Endodermal cell (in vitro differentiated cells): ENCODE results near the gene CDC45. TPM values are rescaled to one million over a fixed set of nuclear protein-coding genes. Genes with fewer than 3 reads are reported as not detected.

Experiments used
- DNase-seq: peaks from one replicate; pipeline ENCODE4 v3.0.0-alpha.2; 2017
- H3K27ac ChIP-seq: 2 replicates; pipeline ENCODE4 v1.5.1; 2013; ENCODE audit warnings: mild to moderate bottlenecking, low read depth, low read length, moderate library complexity
- H3K27me3 ChIP-seq: 2 replicates; pipeline ENCODE4 v1.6.1; 2013; ENCODE audit warnings: mild to moderate bottlenecking, low read length, moderate library complexity; ENCODE audit not compliant: insufficient read depth, control insufficient read depth, poor library complexity, severe bottlenecking
- H3K36me3 ChIP-seq: 2 replicates; pipeline ENCODE4 v1.7.0; 2013; ENCODE audit warnings: mild to moderate bottlenecking, low read length, moderate library complexity; ENCODE audit not compliant: control insufficient read depth, insufficient read depth
- H3K4me1 ChIP-seq: one replicate; pipeline ENCODE4 v1.7.0; 2013; ENCODE audit warnings: low read length; ENCODE audit not compliant: control insufficient read depth, insufficient read depth
- H3K4me3 ChIP-seq: 2 replicates; pipeline ENCODE4 v1.5.1; 2013; ENCODE audit warnings: mild to moderate bottlenecking, low read length, moderate library complexity
- H3K9ac ChIP-seq: 2 replicates; pipeline ENCODE4 v1.6.1; 2013; ENCODE audit warnings: mild to moderate bottlenecking, low read length, moderate library complexity; ENCODE audit not compliant: poor library complexity, severe bottlenecking; ENCODE audit errors: extremely low read depth
- H3K9me3 ChIP-seq: 2 replicates; pipeline ENCODE4 v1.6.1; 2013; ENCODE audit warnings: mild to moderate bottlenecking, low read length, moderate library complexity; ENCODE audit not compliant: control insufficient read depth
- H3K27ac Mint-ChIP-seq: 2 replicates; pipeline ENCODE4 v1.8.0; 2020; ENCODE audit warnings: mixed read lengths
- H3K27me3 Mint-ChIP-seq: 2 replicates; pipeline ENCODE4 v1.8.0; 2021; ENCODE audit warnings: mild to moderate bottlenecking, mixed read lengths; ENCODE audit not compliant: insufficient read depth
- H3K36me3 Mint-ChIP-seq: 2 replicates; pipeline ENCODE4 v1.8.0; 2020; ENCODE audit warnings: low read depth, mixed read lengths
- H3K4me1 Mint-ChIP-seq: 2 replicates; pipeline ENCODE4 v1.8.0; 2020; ENCODE audit warnings: mixed read lengths
- H3K4me3 Mint-ChIP-seq: 2 replicates; pipeline ENCODE4 v1.8.0; 2020; ENCODE audit warnings: mild to moderate bottlenecking, moderate library complexity, mixed read lengths
- H3K9me3 Mint-ChIP-seq: 2 replicates; pipeline ENCODE4 v1.8.0; 2020; ENCODE audit warnings: mild to moderate bottlenecking, mixed read lengths
- CTCF ChIP-seq: fragments of 200-600 bp; sonication (generic); conservative IDR thresholded peaks from 2 replicates; pipeline ENCODE4 v1.5.0; 2021; ENCODE audit warnings: antibody characterized with exemption, mild to moderate bottlenecking
- WGBS, 2 experiments: methylation state at CpG; one replicate each; pipeline versions ENCODE4 v1.1.5 to v1.1.7; 2013; ENCODE audit warnings: missing lambda C conversion rate in 2 of 2, mixed read lengths in 1 of 2; ENCODE audit not compliant: insufficient coverage in 1 of 2, insufficient read length in 1 of 2; 5-methylcytosine and 5-hydroxymethylcytosine counted together
- total RNA-seq, 2 donors: library from RNA; stranded (reverse); fragmentation: NEBNext Ultra II Directional in 1 of 2; extraction: Animal tissue kit (Norgen Biotek cat#: 25700) in 1 of 2; gene quantifications; 2 replicates in 1 of 2; 3 replicates in 1 of 2; pipeline ENCODE4 v1.2.1, GENCODE V29; 2021

Gene CDC45
- total RNA-seq, 2 donors from 2014 or later: 30.3 to 31.2 TPM

DNA sequence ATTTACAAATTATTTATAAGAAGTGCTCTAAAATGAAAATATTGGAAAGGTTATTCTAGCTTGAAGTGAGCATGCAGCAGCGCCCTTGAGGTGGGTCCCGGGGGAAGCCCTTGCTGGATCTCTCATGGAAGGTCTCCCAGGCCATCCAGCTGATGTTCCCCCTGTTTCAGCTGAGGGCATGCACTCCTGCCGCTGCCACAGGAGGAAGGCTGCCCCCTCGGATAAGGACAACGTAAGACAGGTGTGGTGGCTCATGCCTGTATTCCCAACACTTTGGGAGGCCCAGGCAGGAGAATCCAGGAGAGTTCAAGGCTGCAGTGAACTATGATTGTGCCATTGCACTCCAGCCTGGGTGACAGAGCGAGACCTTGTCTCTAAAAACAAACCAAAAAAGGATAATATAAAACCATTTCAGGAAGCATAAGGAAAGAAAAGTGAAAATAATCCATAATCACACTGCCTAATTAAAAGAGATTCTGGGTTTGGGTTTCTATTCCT, 15.0 kb downstream of the CDC45 start:
- H3K4me1 ChIP-seq: no peaks in the 10 kb centered on the region
- Mint-ChIP-seq H3K4me1 (no peaks in the 10 kb centered on the region), H3K9me3 (no peaks in the 10 kb centered on the region), H3K36me3 (peaks cover 17% of the 10 kb centered on the region), H3K27me3 (no peaks in the 10 kb centered on the region), H3K27ac (no peak overlapping the region), H3K4me3 (no peak overlapping the region)
- peaks cover 38% of the 10 kb centered on the region for H3K36me3 ChIP-seq
- H3K4me3 ChIP-seq: no peak overlapping the region
- 90 to 100% methylated on average over 2 to 6 of the region's 6 CpGs for WGBS, 2 experiments
- no peaks in the 10 kb centered on the region for H3K27me3 ChIP-seq
- H3K9ac ChIP-seq: no peak overlapping the region
- no peak for TF ChIP-seq CTCF
- H3K27ac ChIP-seq: no peak overlapping the region
- no peaks in the 10 kb centered on the region for H3K9me3 ChIP-seq
- no peak for DNase-seq

- Histone ChIP-seq H3K27me3 (no peaks in the 10 kb centered on the region), H3K36me3 (peaks cover 35% of the 10 kb centered on the region), H3K4me3 (no peak overlapping the region), H3K27ac (no peak overlapping the region), H3K9me3 (no peaks in the 10 kb centered on the region), H3K9ac (no peak overlapping the region), H3K4me1 (no peaks in the 10 kb centered on the region)
- Mint-ChIP-seq H3K9me3 (no peaks in the 10 kb centered on the region), H3K36me3 (peaks cover 16% of the 10 kb centered on the region), H3K27me3 (no peaks in the 10 kb centered on the region), H3K4me1 (no peaks in the 10 kb centered on the region), H3K27ac (no peak overlapping the region), H3K4me3 (no peak overlapping the region)
- peak; percentile 65 for TF ChIP-seq CTCF
- WGBS, 2 experiments: 91 to 96% methylated on average over 5 of the region's 5 CpGs
- no peak for DNase-seq
Observed at GRCh38 chr22:19495562-19496323, 16.0 kb downstream of the CDC45 start.

DNA sequence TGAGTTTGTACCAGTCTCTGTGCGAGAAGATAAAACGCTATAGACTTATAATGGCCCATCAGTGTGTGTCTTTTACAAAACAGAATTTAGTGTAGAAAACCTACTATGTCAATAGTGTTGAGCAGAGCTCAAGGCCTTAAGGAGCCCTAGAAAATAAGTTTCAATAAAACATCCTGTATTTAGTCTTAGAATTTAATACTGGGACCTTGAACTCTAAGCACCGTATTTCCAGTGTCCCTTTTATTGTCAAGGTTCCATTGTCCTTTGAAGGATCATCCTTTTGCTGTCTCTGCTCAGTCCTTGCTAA, 16.6 kb downstream of the CDC45 start:
- no peaks in the 10 kb centered on the region for H3K27me3 Mint-ChIP-seq
- Histone ChIP-seq H3K4me3 (no peak overlapping the region), H3K9ac (no peak overlapping the region), H3K36me3 (peaks cover 33% of the 10 kb centered on the region), H3K27me3 (no peaks in the 10 kb centered on the region), H3K27ac (no peak overlapping the region), H3K4me1 (no peaks in the 10 kb centered on the region), H3K9me3 (no peaks in the 10 kb centered on the region)
- no peak overlapping the region for H3K4me3 Mint-ChIP-seq
- no peak for DNase-seq
- no peaks in the 10 kb centered on the region for H3K9me3 Mint-ChIP-seq
- WGBS, 2 experiments: 88 to 100% methylated on average over 3 of the region's 3 CpGs
- H3K4me1 Mint-ChIP-seq: no peaks in the 10 kb centered on the region
- no peak for TF ChIP-seq CTCF
- H3K27ac Mint-ChIP-seq: no peak overlapping the region
- peaks cover 16% of the 10 kb centered on the region for H3K36me3 Mint-ChIP-seq
